ENCODE results near the gene SMARCD1.

- no peak for TF ChIP-seq CTCF (IDR thresholded peaks at IDR 0.05)
- no peak for TF ChIP-seq EZH2 (IDR thresholded peaks at IDR 0.05)
- no peak for TF ChIP-seq EZH2phosphoT487 (IDR thresholded peaks at IDR 0.05)
These were observed 24.2 kb downstream of the SMARCD1 start for GRCh38 chr12:50109319-50109718.
